CD4-positive, alpha-beta T cell (primary cell): ENCODE data around the gene PSAPL1. TPM values are rescaled to one million over a fixed set of nuclear protein-coding genes. Genes with fewer than 3 reads are reported as not detected.

Experiments
- ATAC-seq: fragments of 200-7000 bp; cut with Tn5 transposase; one replicate; pipeline ENCODE4 v1.10.0; 2022; ENCODE audit warnings: mild to moderate bottlenecking; ENCODE audit not compliant: poor library complexity
- CTCF ChIA-PET: fragments of 350-600 bp; sonication (Branson Sonifier 250); formaldehyde crosslinking; loops from one replicate; lab custom pipeline; 2021; ENCODE audit warnings: antibody characterized with exemption, inconsistent platforms; lab: Charles Lee
- POLR2A ChIA-PET: fragments of 350-600 bp; sonication (Branson Sonifier 250); formaldehyde crosslinking; loops from one replicate; lab custom pipeline; 2021; ENCODE audit warnings: antibody characterized with exemption, inconsistent platforms; lab: Charles Lee
- DNase-seq, 14 experiments: peaks; one replicate each; pipeline ENCODE4 v3.0.0-alpha.2; 2013 to 2020; ENCODE audit warnings: mixed read lengths in 2 of 14
- H3K27ac ChIP-seq, 2 donors: one replicate each; pipeline versions ENCODE4 v1.5.1 to v1.7.0; 2013; ENCODE audit warnings: low read length in 2 of 2, low read depth in 1 of 2, mild to moderate bottlenecking in 1 of 2
- H3K27me3 ChIP-seq, 2 experiments: 1 replicate in 1 of 2; 2 replicates in 1 of 2; pipeline versions ENCODE4 v1.6.1 to v1.7.0; 2013; ENCODE audit warnings: low read length in 2 of 2, control low read depth in 1 of 2, mild to moderate bottlenecking in 1 of 2, moderate library complexity in 1 of 2; ENCODE audit not compliant: insufficient read depth in 2 of 2, control insufficient read depth in 1 of 2
- H3K36me3 ChIP-seq: one replicate; pipeline ENCODE4 v1.6.1; 2013; ENCODE audit warnings: low read length, control low read depth; ENCODE audit not compliant: insufficient read depth
- H3K4me1 ChIP-seq: one replicate; pipeline ENCODE4 v1.6.1; 2013; ENCODE audit warnings: low read length, control low read depth; ENCODE audit not compliant: insufficient read depth
- H3K4me3 ChIP-seq: one replicate; pipeline ENCODE4 v1.5.1; 2013; ENCODE audit warnings: mild to moderate bottlenecking, low read length, moderate library complexity
- H3K9me3 ChIP-seq, 2 experiments: 1 replicate in 1 of 2; 2 replicates in 1 of 2; pipeline versions ENCODE4 v1.6.1 to v1.7.0; 2013; ENCODE audit warnings: low read length in 2 of 2, mild to moderate bottlenecking in 2 of 2, control low read depth in 1 of 2, moderate library complexity in 1 of 2; ENCODE audit not compliant: control insufficient read depth in 1 of 2, insufficient read depth in 1 of 2
- H3K27ac Mint-ChIP-seq: one replicate; pipeline ENCODE4 v1.8.0; 2020; ENCODE audit warnings: mixed read lengths
- H3K27me3 Mint-ChIP-seq: one replicate; pipeline ENCODE4 v1.8.0; 2021; ENCODE audit warnings: mixed read lengths
- H3K36me3 Mint-ChIP-seq: one replicate; pipeline ENCODE4 v1.8.0; 2021; ENCODE audit warnings: low read depth, mixed read lengths
- H3K4me1 Mint-ChIP-seq: one replicate; pipeline ENCODE4 v1.8.0; 2021; ENCODE audit warnings: low read depth, mixed read lengths
- H3K4me3 Mint-ChIP-seq: one replicate; pipeline ENCODE4 v1.8.0; 2020; ENCODE audit warnings: mild to moderate bottlenecking, mixed read lengths
- H3K9me3 Mint-ChIP-seq: one replicate; pipeline ENCODE4 v1.8.0; 2020; ENCODE audit warnings: mixed read lengths
- intact Hi-C, 2 experiments: fragments of 100-400 bp; cut with DNase I in 1 of 2; cut with micrococcal nuclease in 1 of 2; formaldehyde crosslinking; loops; one replicate each; pipeline versions ENCODE4 v1.15.1 to v1.9.0; 2023 to 2025; cut with DNase I, micrococcal nuclease
- total RNA-seq, 174 experiments: library from RNA in 2 of 174; stranded (reverse) in 2 of 174; gene quantifications; one replicate each; pipeline ENCODE4 v1.2.3 and lab custom pipeline; 2021 to 2026
- TF ChIP-seq, protein P1 (sequence below): fragments of 200-600 bp; IDR thresholded peaks from one replicate; pipeline ENCODE4 v1.8.0; 2022; ENCODE audit warnings: antibody characterized with exemption, mild to moderate bottlenecking

PSAPL1 gene
- total RNA-seq, 2 experiments from 2014 or later: not detected

DNA sequence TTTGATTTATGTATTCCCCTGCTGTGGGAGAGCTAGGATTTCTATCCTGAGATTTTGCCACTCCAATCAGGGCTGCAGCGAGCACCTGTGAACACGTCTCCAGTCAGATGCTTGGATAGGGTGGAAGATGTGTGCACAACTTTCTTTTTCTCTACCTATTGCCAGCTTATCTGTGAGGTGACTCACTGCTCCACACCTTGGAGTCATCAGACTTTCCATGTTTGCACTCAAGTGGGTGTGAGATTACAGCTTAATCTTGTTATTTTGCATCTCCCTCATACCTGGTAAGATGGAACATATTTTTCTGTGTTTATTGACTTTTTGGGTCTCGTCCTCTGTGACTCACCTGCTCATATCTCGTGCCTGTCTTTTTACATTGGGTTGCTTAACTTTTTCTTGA, 32.2 kb downstream of the PSAPL1 start:
- POLR2A ChIA-PET: no interaction called here
- no peak overlapping the region for H3K27ac ChIP-seq
- no peaks in the 10 kb centered on the region for H3K4me1 Mint-ChIP-seq
- intact Hi-C loops: no loop called here
- CTCF ChIA-PET: no interaction called here
- peaks cover 0 to 4% of the 10 kb centered on the region in 2 experiments for H3K27me3 ChIP-seq
- no peak overlapping the region for H3K27ac Mint-ChIP-seq
- H3K36me3 Mint-ChIP-seq: no peaks in the 10 kb centered on the region
- no peaks in the 10 kb centered on the region for H3K4me1 ChIP-seq
- no peak for DNase-seq
- H3K4me3 ChIP-seq: no peak overlapping the region
- peaks cover 4% of the 10 kb centered on the region for H3K9me3 Mint-ChIP-seq
- peaks cover 20% of the 10 kb centered on the region for H3K27me3 Mint-ChIP-seq
- peaks cover 0 to 6% of the 10 kb centered on the region in 2 experiments for H3K9me3 ChIP-seq
- H3K4me3 Mint-ChIP-seq: no peak overlapping the region
- TF ChIP-seq, protein P1, sequence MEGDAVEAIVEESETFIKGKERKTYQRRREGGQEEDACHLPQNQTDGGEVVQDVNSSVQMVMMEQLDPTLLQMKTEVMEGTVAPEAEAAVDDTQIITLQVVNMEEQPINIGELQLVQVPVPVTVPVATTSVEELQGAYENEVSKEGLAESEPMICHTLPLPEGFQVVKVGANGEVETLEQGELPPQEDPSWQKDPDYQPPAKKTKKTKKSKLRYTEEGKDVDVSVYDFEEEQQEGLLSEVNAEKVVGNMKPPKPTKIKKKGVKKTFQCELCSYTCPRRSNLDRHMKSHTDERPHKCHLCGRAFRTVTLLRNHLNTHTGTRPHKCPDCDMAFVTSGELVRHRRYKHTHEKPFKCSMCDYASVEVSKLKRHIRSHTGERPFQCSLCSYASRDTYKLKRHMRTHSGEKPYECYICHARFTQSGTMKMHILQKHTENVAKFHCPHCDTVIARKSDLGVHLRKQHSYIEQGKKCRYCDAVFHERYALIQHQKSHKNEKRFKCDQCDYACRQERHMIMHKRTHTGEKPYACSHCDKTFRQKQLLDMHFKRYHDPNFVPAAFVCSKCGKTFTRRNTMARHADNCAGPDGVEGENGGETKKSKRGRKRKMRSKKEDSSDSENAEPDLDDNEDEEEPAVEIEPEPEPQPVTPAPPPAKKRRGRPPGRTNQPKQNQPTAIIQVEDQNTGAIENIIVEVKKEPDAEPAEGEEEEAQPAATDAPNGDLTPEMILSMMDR: no peak
- H3K36me3 ChIP-seq: no peaks in the 10 kb centered on the region
- no peak for ATAC-seq

DNA sequence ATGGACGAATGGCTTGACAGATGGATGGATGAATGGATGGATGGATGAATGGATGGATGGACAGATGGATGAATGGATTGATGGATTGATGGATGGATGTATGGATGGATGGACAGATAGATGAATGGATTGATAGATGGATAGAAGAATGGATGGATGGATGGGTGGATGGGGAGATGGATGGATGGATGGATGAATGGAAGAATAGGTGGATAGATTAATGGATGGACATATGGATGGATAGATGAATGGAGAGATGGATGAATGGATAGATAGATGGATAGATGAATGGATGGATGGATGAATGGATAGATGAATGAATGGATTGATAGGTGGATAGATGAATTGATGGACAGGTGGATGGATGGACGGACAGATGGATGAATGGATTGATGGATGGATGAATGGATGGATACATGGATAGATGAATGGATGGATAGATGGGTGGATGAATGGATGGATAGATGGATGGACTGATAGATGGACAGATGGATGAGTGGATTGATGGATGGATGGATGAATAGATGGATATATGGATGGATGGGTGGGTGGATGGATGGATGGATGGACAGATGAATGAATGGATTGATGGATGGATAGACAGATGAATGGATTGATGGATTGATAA, 33.9 kb downstream of the PSAPL1 start:
- ChIA-PET POLR2A (no interaction called here), CTCF (no interaction called here)
- H3K27ac ChIP-seq: no peak overlapping the region
- TF ChIP-seq, protein P1: no peak
- Mint-ChIP-seq H3K4me3 (no peak overlapping the region), H3K4me1 (no peaks in the 10 kb centered on the region), H3K27ac (no peak overlapping the region), H3K36me3 (no peaks in the 10 kb centered on the region), H3K9me3 (no peaks in the 10 kb centered on the region), H3K27me3 (peaks cover 20% of the 10 kb centered on the region)
- H3K9me3 ChIP-seq: peaks cover 0 to 6% of the 10 kb centered on the region in 2 experiments
- no peaks in the 10 kb centered on the region for H3K36me3 ChIP-seq
- intact Hi-C loops: no loop called here
- no peak overlapping the region for H3K4me3 ChIP-seq
- DNase-seq (no peak), ATAC-seq (no peak)
- H3K4me1 ChIP-seq: no peaks in the 10 kb centered on the region
- H3K27me3 ChIP-seq: peaks cover 2 to 4% of the 10 kb centered on the region in 2 experiments

DNA sequence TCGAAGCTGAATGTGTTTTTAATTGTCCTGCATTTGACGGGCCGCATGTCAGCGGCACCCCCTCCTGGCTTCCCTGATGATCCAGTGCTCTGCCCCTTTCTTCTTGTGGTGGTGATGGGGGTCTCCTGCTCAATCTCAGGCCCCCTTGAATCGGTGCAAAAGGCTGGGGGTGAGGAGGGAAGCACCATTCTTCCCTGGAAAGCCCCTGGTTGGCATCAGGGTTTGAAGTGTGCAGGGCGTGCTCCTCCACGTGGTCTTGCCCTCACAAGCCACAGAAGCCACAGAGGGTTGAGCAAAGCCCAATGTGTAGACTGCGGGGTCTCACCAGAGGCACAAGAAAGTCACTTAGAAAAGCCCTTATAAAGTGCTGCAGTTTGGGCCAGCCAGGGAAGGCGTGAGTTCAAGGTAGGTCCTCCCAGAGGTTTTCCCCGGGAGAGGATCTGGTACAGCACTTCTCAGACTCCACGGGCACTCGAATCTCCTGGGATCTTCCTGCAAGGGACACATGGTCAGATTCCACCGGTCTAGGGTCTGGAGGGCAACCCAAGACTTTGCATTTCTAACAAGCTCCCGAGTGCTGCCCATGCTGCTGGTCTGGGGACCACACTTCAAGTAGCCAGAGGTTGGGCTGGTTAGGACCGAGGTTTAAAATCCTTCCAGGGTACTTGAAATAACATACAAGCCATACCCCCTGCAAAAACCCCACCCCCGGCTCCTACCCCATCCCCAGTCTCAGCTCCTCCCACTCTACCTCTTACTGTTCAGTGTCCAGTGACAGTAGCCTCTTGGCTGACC, 35.1 kb downstream of the PSAPL1 start:
- Mint-ChIP-seq H3K9me3 (no peaks in the 10 kb centered on the region), H3K36me3 (no peaks in the 10 kb centered on the region), H3K27me3 (peaks cover 20% of the 10 kb centered on the region), H3K4me3 (no peak overlapping the region), H3K4me1 (no peaks in the 10 kb centered on the region), H3K27ac (no peak overlapping the region)
- Histone ChIP-seq H3K4me3 (no peak overlapping the region), H3K27me3 (peaks cover 2 to 4% of the 10 kb centered on the region in 2 experiments), H3K4me1 (no peaks in the 10 kb centered on the region), H3K27ac (no peak overlapping the region), H3K36me3 (no peaks in the 10 kb centered on the region), H3K9me3 (peaks cover 0 to 6% of the 10 kb centered on the region in 2 experiments)
- intact Hi-C loops: no loop called here
- TF ChIP-seq, protein P1: no peak
- CTCF ChIA-PET: no interaction called here
- no peak for ATAC-seq
- POLR2A ChIA-PET: no interaction called here
- DNase-seq: no peak
